HG03521 (cell line): ENCODE data around the gene BBLN.
A peak's percentile ranks its signal among the peaks of the same experiment; 100 is the strongest.
"Not testable (repeated sequence)": the region's sequence is repeated elsewhere in the genome, so short reads cannot be mapped to it uniquely, and the experiment has no call there.

Experiments
- ATAC-seq: cut with Tn5 transposase; IDR thresholded peaks from one replicate; pipeline ENCODE4 v1.9.1; 2021; ENCODE audit warnings: mild to moderate bottlenecking, moderate library complexity; ENCODE audit not compliant: unreplicated experiment

Gene BBLN

DNA sequence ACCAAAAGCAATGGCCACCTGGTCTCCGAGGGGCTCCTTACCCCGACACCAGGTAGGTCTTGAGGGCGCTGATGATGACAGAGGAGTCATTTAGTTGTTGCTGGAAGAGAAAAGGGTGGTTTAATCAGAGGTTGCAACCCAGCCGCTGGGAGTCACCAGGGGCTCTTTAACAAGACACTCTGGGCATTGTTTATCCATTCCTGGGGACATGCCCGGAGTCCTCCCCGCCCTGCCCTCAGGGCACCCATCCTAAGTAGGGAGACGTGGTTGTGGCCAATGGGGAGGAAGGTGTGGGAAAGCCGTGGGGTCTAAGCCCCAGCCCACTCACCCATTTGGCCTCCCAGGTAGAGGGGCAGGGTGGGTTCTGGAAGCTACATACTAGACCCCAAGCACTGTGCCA is 35.6 kb upstream of the BBLN start:
- no peak for ATAC-seq

DNA sequence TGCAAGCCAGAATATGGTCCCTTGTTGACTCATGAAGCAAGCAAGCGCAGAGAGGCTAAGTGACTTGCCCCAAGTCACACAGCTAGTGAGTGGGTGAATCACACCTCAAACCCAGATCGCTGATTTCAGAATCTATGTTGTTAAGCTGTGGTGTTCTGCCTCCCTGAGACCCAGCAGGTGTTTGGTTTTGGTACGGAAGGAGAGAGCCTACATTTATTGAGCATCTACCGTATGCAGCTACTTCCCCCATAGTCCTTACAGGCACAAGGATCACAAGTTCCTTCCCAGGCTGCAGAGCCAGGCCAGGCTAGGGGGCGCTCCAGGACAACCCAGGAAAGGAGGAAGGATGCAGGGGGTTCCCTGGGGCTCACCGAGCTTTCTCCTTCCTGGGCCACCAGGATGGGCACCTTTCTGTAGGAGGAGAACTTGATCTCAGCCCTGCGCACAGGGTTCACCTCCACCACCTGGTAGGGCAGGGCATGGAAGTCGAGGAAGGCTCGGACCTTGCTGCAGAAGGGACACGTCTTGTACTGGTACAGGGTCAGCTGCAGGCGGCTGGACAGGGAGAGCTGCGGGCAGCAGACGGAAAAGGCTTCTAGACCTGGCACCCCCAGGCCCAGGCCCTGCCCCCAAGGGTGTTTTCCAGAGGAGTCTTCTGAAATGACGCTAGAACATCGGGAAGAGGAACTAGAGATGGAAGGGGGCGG is 35.0 kb upstream of the BBLN start:
- ATAC-seq = no peak

DNA sequence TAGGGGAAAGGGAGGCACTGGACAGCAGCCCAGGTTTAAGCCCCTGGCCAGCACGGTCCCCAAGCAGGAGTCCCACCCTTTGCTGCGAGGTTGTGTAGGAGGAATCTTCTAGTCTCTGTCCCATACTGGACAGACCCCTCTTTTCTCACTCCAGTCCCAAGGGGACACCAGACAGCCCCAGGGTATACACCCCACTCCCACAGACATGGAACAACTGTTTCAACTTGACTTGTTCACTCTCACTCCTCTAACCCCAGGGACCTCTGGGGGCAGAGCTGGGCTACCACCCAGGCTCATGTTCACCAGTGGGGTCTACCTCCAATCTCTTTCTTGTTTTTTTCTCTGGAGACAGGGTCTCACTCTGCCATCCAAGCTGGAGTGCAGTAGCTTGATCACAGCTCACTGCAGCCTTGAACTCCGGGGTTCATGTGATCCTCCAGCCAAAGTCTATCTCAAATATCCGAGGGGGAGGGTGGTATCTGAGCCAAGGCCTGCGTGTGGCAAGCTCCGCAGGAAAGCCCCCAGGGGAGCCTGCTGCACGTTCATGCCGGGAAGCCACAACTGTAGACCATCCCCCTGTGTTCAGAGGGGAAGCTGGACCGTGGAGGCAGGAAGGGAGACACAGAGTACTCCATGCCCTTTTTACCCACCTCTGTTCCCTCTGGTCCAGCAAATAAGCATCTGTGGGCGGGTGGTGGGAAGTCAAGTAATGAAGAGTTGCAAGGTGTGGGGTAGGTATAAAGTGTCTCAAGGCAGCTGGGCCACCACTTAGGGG is 34.3 kb upstream of the BBLN start:
- ATAC-seq = no peak

DNA sequence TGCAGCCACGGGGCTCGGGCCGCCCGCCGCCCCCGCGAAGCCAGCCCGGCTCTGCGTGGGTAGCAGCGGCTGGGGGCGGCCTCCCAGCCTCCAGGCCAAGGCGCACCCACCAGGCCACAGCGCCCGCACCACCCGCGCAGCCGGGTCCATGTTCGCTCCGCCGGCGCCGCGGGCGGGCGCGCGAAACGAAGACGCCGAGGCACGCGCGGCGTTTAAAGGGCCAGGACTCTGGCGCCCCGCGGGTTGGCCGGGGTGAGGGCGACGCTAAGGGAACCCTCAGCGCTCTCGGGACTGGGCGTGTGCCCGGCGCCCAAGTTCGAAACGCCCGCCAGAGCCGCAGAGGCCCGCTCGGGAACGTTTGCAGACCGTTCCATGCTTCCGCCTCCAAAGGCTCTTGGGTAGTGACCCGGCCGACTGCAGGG is 32.5 kb upstream of the BBLN start, which contains the start of gene PTGES2:
PTGES2 (minus strand) TSS at position 162 of the 422 bp plus-strand sequence; CDS start at position 150, 12 bp downstream.
- peak; percentile 53 for ATAC-seq

DNA sequence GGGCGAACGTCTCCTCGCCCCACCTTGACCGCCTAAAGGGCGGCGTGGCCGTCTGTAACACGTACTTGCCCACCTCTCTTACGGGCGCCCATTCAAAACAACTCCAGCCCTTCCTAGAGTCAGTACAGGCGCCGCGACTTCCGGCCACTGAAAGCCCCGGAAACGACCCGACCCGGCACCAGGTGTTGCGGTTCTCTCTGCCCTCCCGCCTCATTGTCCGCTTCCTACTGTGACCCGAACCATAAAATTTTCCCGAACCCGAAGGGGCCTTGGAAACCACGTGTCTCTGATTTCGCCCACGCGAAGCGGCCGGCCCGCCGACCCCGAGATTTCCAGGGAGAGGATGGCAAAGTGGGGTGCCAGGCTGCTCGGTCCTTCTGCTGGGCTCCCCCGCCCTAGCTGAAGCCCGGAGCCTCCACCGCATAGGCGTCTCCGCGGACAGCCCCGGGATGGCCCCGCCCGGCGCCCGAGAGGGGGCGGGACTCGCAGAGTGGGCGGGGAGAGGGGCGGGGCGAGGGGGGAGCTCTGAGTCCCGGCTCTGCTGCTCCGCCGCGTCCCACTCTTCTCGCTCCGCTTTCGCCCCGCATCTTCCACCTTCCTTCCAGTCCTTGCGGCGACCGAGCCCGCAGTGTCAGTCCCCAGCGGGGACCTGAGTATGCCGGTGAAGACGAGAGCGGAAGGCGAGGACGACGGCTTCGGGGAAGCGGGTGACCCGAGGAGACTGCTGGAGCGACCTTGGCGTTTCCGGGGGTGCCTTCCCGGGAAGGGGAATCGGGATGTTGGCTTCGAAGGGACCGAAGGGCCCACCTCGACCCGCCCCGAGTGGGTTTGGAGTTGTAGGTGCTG is 31.9 kb upstream of the BBLN start:
- ATAC-seq = peak; percentile 57

DNA sequence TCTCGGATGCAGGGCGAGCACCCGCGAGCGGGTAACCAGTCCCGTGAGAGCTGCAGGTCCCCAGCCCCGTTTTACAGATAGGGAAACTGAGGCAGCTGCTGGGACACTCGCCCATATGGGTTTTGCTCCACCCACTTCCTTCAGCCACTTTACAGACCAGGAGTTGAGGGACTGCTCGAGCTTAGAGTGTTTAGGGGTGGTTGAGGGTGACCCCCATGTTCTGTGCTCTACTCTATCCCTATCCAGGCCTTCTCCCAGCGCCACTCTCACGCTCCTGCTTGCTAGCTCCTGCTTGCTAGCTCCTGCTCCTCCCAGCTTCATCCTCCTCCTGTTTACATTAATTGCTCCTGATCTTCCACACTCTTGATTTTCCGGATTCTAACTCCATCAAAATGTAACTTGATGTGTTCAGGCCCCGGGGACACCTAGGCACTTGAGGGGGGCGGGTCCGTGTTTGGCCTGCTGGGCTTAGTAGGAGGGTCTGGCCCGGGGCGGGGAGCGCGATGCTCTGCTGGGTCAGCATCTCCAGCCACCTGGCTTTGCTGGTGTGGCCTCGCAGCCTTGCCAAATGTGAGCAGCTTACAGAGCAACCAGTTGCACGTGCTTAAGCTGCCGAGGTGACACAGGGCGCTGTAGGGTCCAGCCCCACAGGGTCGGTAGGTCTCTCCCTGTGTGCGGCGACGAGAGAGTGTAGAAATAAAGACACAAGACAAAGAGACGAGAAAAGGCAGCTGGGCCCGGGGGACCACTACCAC is 31.1 kb upstream of the BBLN start:
- no peak for ATAC-seq

DNA sequence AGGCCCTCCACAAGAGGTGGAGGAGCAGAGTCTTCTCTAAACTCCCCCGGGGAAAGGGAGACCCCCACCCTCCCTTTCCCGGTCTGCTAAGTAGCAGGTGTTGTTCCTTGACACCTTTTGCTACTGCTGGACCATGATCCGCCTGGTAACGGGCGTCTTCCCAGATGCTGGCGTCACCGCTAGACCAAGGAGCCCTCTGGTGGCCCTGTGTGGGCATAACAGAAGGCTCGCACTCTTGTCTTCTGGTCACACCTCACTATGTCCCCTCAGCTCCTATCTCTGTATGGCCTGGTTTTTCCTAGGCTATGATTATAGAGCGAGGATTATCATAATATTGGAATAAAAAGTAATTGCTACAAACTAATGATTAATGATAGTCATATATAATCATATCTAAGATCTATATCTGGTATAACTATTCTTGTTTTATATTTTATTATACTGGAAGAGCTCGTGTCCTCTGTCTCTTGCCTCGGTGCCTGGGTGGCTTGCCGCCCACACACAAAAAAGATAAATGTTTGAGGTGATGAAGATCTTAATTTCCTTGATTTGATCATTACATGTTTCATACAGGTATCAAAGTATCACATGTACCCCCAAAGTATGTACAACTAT is 30.0 kb upstream of the BBLN start:
- not testable (repeated sequence) for ATAC-seq

DNA sequence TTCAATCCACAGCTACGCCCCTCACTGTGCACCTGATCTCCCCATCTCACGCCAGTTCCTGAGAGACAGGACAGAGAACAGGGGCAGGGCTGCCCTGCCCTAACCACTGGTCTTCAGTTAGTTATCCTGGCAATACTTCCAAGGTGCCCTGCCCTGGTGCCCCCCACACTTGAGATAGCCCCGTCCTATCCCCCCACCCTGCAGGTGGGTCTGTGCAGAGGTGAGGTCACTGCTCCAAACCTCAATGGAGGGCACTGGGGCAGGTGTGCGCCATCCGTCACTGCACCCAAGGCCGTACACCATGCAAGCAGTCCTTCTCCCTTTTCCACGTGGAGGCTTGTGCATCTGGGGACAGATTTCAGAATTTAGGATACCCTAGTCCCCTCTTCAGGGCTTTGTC is 29.4 kb upstream of the BBLN start:
- not testable (repeated sequence) for ATAC-seq

DNA sequence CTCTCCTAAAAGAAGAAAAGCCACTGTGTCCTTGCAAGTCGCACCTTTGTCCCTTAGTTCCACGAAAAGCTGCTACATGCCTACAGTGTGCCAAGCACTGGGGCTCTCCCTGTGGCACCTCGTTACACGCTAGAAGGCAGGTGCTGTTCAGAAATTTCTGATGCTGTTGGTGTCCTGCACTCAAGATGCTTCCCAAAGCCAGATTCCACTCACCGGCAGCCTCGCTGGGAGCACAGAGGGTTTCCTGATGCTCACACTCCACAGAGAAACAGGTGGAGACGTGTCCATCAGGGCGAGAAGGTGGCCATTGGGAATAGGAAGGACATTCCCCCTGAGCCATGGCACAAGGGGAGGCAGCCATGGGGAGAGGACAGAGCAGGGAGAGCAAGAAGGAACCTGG is 28.7 kb upstream of the BBLN start:
- ATAC-seq = not testable (repeated sequence)

DNA sequence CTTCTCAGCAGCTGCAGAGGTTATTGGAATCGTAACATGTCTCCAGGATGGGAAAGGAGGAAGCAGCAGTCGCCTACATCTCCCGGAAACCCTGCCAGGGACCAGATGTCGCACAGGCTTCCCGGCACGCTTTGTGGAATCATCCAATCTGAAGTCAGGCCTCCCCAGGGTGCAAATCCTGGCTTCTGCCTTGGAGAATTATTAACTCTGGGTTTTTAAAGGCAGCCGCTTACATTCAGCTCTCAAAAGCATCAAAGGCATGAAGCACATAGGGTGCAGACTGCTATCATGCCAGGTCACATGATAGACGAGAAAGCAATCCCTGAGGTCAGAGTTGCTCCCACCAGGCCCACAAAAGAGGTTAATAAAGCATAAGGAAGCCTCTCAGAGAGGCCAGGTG is 27.9 kb upstream of the BBLN start:
- ATAC-seq = not testable (repeated sequence)

DNA sequence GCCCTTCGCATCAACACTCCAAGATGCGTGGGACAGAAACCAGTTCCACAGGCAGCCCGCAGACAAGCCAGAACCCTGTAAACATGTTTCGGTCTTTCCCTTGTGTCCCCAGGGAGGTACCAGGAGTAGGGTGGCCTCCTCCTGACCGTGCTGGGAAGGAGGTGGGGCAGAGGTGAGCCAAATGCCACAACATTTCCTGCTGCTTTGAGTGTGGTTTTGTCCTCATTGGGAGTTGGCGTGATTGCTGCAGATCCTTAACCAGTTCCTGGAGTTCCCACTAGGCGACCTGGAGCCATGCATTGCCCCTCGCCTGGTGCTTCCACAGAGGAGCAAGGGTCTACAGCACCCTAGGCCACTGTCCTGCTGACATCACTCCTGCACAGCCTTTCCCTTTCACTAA is 24.5 kb upstream of the BBLN start:
- not testable (repeated sequence) for ATAC-seq

DNA sequence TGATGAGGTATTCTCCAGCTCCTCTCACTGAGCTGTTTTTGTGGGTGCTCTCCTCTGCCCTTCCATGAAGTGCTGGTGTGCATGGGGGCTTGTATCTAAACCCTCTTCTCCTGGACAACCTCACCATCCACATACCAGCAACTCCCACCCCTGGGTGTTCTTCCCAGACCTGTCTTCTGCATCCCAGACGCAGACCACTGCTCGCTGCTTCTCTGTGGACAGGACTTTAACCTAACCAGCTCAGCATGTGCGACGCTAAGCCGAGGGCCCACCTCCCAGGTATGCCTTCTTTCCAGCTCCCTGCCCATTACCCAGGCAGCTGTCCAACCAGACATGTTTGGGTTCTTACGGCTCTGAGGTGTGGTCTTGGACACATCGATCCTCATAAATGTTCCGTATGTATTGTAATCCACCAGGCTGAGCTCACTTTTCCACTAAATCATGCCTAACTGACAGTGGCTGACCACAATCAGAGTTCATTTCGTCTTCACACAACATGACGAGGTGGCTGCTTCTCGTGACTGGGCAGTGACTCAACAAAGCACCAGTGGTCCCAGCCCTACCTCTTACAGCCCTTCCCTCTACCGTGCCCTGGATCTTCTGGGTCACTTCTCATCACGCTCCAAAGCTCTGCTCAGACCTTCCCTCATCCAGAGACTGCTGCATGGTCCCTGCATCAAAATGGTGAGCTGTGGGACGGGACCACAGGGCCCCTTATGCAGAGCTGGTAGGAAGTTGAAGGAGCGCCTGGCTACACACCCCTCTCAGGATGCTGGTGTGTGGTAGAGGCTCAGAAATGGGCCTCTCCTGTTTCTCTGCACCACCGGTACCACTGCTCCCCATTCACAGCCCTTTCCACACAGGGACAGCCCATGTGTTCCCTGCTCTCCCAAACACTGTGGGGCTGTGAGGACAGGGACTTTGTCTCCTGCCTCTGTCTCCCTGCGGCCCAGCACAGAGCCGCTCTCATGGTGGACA is 23.0 kb upstream of the BBLN start:
- ATAC-seq = no peak

DNA sequence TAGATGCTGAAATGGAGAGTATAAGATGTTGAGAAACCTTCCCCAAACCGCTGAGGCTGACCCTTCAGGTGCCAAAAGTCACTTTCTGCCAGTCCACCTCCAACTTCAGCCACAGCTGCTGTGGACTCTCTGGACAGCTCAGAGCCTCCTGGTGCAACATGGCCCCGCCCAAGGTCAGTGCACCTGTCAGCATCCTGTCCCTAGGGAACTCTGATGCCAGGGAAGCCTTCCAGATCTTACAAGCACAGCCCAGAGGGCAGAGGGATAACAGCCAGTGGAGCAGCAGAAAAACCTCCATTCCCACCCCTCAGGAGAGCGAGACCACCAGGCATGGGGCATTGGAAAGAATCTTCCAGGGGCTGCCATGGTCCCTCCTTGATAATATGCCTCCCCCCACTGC is 22.1 kb upstream of the BBLN start:
- no peak for ATAC-seq

DNA sequence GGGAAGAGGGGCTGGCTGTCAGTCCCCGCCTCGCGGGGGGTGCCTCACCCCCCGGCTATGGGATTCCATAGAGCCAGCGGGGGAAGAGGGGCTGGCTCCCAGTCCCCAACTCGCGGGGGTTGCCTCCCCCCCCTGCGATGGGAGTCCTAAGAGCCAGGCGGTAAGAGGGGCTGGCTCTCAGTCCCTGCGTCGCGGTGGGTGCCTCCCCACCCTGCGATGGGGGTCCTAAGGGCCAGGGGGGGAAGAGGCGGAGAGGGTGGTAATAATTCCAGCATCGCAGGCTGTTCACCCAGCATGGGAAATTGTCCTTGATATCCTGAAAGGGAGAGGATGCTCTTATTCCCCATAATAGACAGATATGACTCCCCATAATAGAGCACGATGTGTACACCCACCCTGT is 20.4 kb upstream of the BBLN start:
- no peak for ATAC-seq

DNA sequence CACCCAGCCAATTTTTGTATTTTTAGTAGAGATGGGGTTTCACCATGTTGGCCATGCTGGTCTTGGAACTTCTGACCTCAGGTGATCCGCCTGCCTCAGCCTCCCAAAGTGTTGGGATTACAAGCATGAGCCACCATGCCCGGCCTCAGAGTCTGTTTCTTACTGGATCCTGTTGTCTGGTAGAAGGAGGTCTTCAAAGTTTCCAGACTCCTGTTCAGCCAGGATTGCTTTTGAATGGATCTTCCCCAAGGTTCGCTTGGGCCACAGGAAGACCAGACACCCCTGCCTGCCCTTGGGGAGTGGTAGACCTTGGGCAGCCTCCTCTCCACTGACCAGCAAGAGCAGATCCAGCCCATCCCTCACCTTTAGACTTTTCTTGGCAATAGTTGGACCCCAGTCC is 18.5 kb upstream of the BBLN start:
- no peak for ATAC-seq

DNA sequence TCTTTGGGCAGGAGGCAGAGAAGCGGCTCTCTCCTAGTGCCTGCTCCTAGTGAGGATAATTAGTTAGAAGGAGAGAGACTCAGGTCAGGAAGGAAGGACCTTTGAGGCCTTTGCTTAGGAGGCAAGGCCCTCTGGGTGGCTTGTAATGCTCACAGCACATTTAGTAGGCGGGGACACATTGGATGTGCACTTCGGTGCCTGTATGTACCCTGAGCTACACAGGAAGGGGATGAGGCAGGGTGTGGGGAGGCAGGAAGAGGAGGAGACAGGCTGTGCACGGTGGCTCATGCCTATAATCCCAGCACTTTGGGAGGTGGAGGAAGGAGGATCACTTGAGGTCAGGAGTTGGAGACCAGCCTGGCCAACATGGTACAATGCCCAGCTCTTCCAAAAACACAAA is 18.0 kb upstream of the BBLN start:
- no peak for ATAC-seq

DNA sequence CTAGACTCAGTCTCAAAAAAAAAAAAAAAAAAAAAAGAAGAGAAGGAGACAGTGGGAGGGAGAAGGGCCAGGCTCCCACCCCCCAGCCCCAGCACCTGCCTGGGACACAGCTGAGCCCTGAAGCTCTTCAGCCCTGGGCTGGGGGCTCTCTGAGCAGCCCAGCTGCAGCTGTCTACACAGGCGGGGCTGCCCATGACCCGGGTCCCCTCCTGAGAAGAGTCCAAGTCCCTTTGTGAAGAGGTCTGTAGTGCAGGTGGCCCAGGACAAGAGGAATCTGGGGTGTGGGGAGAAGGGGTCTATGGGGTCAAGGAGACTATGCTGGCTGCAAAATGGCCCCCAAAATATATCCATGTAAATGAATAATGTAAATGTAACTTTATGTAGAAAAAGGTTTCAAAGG is 17.5 kb upstream of the BBLN start:
- ATAC-seq = no peak

DNA sequence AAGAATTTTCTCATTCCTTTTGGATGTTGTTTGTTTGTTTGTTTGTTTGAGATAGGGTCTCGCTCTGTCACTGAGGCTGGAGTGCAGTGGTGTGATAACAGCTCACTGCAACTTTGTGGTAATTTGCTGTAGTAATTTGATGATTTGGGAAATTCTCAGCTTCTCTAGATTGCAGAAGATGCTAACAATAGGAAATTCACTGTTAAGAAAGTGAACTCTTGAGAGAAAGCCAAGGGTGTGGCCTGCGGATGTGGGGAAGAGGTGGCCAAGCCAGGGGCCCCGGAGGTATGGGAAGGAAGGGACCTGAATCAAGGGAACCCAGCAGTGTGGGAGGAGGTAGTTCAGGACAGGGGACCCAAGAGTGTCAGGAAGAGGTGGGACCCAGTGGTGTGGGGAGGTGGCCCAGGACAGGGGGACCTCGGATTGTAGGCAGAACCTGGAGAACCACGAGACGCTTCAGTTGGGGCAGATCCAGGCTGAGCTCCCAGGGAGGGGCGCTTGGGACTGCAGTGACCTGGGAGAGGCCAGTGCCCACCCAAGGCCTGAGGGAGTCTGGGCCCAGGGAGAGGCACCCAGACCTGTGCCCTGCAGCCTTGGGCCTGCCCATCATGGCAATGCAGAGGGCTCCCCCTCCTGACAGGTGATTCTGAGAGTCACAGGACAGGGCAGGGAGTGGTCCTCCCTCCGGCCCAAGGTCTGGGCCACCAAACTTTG is 16.4 kb upstream of the BBLN start:
- no peak for ATAC-seq
